ENCODE data around the gene PSTK. TPM values are rescaled to one million over a fixed set of nuclear protein-coding genes. Genes with fewer than 3 reads are reported as not detected.

Gene PSTK
- total and polyA plus RNA-seq, 10 donors = 1.2 to 4.9 (median 2.7) TPM

GRCh38 chr10:122981066-122981464 is 864 bp downstream of the PSTK start:
- no peaks in the 10 kb centered on the region for H3K9me3 ChIP-seq
- DNase-seq = no peak
- intact Hi-C loops (cut with DNase I; ENCODE audit: low total_unique reads) = no loop called here
- peak overlapping the region in 6 of 8 donors; percentile 89 to 98 (median 94) for H3K27ac ChIP-seq
- H3K4me1 ChIP-seq = peaks cover 6 to 22% (median 16%) of the 10 kb centered on the region in 6 donors
- H3K27me3 ChIP-seq (replicated peaks in 1 of 7) = no peaks in the 10 kb centered on the region
- WGBS, 5 donors = 14 to 27% (median 22%) methylated on average over 4 of the region's 4 CpGs
- H3K36me3 ChIP-seq = peaks cover 0 to 24% (median 0%) of the 10 kb centered on the region in 6 donors
- peak overlapping the region in 7 of 8 donors; percentile 59 to 80 (median 63) for H3K4me3 ChIP-seq
- TF ChIP-seq POLR2A (IDR thresholded peaks at IDR 0.05) (no peak), CTCF (IDR thresholded peaks at IDR 0.05 in 8 of 11, conservative IDR thresholded peaks at IDR 0.05 in 3 of 11) (peak in 3 of 11 experiments; percentile 10 to 36 (median 16))

- intact Hi-C loops (cut with DNase I; ENCODE audit: low total_unique reads) = no loop called here
- peaks cover 0 to 40% (median 3%) of the 10 kb centered on the region in 6 donors for H3K36me3 ChIP-seq
- H3K4me3 ChIP-seq = no peak overlapping the region
- H3K27ac ChIP-seq = no peak overlapping the region
- no peak for DNase-seq
- no peaks in the 10 kb centered on the region for H3K9me3 ChIP-seq
- peaks cover 6 to 22% (median 16%) of the 10 kb centered on the region in 6 donors for H3K4me1 ChIP-seq
- no peak for TF ChIP-seq POLR2A (IDR thresholded peaks at IDR 0.05)
- no peak for TF ChIP-seq POLR2AphosphoS5 (IDR thresholded peaks at IDR 0.05)
- TF ChIP-seq CTCF (IDR thresholded peaks at IDR 0.05 in 8 of 11, conservative IDR thresholded peaks at IDR 0.05 in 3 of 11) = no peak
- 94 to 99% (median 97%) methylated on average over 6 of the region's 6 CpGs for WGBS, 5 donors
- H3K27me3 ChIP-seq (replicated peaks in 1 of 7) = no peaks in the 10 kb centered on the region
Measured at GRCh38 chr10:122983898-122984297, 3.7 kb downstream of the PSTK start.

GRCh38 chr10:122984708-122985107 is 4.5 kb downstream of the PSTK start:
- Histone ChIP-seq H3K27ac (no peak overlapping the region), H3K4me1 (peaks cover 3 to 17% (median 12%) of the 10 kb centered on the region in 6 donors), H3K27me3 (replicated peaks in 1 of 7) (no peaks in the 10 kb centered on the region), H3K4me3 (no peak overlapping the region), H3K36me3 (peaks cover 0 to 40% (median 3%) of the 10 kb centered on the region in 6 donors), H3K9me3 (no peaks in the 10 kb centered on the region)
- no peak for DNase-seq
- WGBS, 5 donors = 95 to 100% (median 98%) methylated on average over 2 of the region's 2 CpGs
- intact Hi-C loops (cut with DNase I; ENCODE audit: low total_unique reads) = no loop called here
- TF ChIP-seq POLR2A (IDR thresholded peaks at IDR 0.05) = no peak
- TF ChIP-seq CTCF (IDR thresholded peaks at IDR 0.05 in 8 of 11, conservative IDR thresholded peaks at IDR 0.05 in 3 of 11) = no peak
- TF ChIP-seq POLR2AphosphoS5 (IDR thresholded peaks at IDR 0.05) = no peak

- H3K9me3 ChIP-seq = no peaks in the 10 kb centered on the region
- intact Hi-C loops (cut with DNase I; ENCODE audit: low total_unique reads) = no loop called here
- H3K27ac ChIP-seq = no peak overlapping the region
- no peak overlapping the region for H3K4me3 ChIP-seq
- H3K36me3 ChIP-seq = peaks cover 0 to 52% (median 5%) of the 10 kb centered on the region in 6 donors
- WGBS, 5 donors = 89 to 95% (median 93%) methylated on average over 6 of the region's 6 CpGs
- no peak for DNase-seq
- peaks cover 0 to 3% (median under 1%) of the 10 kb centered on the region in 6 donors for H3K4me1 ChIP-seq
- TF ChIP-seq CTCF (IDR thresholded peaks at IDR 0.05 in 8 of 11, conservative IDR thresholded peaks at IDR 0.05 in 3 of 11) = no peak
- no peak for TF ChIP-seq POLR2AphosphoS5 (IDR thresholded peaks at IDR 0.05)
- no peak for TF ChIP-seq POLR2A (IDR thresholded peaks at IDR 0.05)
- H3K27me3 ChIP-seq (replicated peaks in 1 of 7) = no peaks in the 10 kb centered on the region
Measured at GRCh38 chr10:122986335-122986734, 6.1 kb downstream of the PSTK start.
